GM18502 (cell line): ENCODE data around the gene TMPRSS11A.

Experiments
- ATAC-seq: cut with Tn5 transposase; IDR thresholded peaks from one replicate; pipeline ENCODE4 v1.9.1; 2021; ENCODE audit warnings: mild to moderate bottlenecking; ENCODE audit not compliant: unreplicated experiment, poor library complexity

Gene TMPRSS11A, protein sequence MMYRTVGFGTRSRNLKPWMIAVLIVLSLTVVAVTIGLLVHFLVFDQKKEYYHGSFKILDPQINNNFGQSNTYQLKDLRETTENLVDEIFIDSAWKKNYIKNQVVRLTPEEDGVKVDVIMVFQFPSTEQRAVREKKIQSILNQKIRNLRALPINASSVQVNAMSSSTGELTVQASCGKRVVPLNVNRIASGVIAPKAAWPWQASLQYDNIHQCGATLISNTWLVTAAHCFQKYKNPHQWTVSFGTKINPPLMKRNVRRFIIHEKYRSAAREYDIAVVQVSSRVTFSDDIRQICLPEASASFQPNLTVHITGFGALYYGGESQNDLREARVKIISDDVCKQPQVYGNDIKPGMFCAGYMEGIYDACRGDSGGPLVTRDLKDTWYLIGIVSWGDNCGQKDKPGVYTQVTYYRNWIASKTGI

DNA sequence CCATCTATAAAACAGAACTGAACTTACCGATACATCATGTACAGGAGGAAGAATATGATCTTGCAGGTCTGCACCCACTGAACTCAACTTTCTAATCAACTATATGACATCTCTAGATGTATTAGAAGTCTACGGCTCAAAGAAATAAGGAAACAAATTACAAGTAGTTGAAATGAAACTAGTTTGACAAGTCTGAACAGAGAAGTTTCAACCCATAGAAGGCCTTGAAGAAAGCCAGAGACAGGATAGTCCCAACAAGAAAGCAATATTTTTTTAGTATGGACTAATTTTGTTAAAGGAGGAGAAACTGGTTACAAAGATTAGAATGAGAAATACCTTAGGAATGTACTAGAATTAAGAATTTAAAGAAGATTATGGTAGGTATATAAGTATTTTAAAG, at the start of gene TMPRSS11A:
Gene TMPRSS11A, minus strand, starts transcription at position 138 of the 400 bp plus-strand sequence. Its CDS starts 100 bp downstream, at position 38.
- ATAC-seq, result no peak

GRCh38 chr4:68011684-68012083, 48.4 kb upstream of the TMPRSS11A start:
- ATAC-seq, result no peak

DNA sequence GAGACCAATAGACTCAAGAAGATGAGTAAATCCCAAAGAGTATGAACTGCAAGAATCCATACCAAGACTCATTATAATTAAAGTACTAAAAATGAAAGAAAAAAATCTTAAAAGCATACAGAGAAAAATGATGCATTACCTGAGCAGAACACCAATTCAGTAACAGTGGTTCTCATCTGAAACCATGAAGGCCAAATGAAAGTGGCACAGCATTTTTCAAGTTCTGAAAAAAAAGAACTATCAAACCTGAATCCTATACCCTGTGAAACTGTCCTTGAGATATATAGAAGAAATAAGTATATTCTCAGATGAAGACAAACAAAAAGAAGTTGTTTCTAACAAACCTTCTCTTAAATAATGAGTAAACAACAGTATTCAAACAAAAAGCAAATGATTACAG, 39.6 kb upstream of the TMPRSS11A start:
- no peak for ATAC-seq

DNA sequence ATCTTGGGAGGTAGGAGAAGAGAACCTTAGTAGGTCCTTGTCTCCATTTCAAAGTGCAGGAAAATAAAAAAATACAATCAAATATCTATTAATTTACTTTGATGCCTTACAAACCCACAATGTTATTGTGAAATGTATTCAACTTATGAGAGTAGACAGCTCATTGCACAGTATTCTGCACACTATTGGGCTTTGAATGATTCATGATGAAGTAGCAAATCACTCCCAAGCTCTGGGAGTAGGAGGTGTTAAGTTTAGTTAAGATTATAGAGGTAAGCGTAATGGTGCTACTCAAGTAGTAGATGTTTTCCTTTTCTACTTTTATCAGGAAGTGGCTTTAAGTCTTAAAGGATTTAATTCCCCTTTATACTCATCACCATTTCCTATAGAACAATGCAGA, 32.8 kb upstream of the TMPRSS11A start:
- ATAC-seq, result no peak

- no peak for ATAC-seq
Observed at GRCh38 chr4:67988991-67989390, 25.7 kb upstream of the TMPRSS11A start.

GRCh38 chr4:67983333-67983732, 20.0 kb upstream of the TMPRSS11A start:
- no peak for ATAC-seq

GRCh38 chr4:67980512-67980911, 17.2 kb upstream of the TMPRSS11A start:
- no peak for ATAC-seq

GRCh38 chr4:67973608-67974007, 10.3 kb upstream of the TMPRSS11A start:
- ATAC-seq, result no peak

DNA sequence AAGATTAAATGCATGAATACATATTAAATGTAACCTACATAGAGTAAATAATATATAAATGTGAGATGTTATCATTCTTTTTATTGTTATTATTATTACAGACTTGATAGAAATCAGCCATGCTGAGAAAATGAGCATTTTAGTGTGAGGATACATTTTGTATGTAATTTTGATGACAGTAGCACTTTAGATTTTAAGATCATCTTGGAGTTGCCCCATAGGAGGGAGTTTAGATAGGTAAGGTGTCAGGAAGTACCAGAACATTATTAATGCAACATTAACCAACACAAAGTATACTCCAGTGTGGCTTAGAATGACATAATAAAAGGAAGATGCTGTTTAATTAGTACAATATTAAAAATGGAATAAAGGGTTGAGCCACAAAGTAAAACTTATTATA, 8.4 kb downstream of the TMPRSS11A start:
- no peak for ATAC-seq

- ATAC-seq, result no peak
Observed at GRCh38 chr4:67941074-67941473, 22.2 kb downstream of the TMPRSS11A start.

DNA sequence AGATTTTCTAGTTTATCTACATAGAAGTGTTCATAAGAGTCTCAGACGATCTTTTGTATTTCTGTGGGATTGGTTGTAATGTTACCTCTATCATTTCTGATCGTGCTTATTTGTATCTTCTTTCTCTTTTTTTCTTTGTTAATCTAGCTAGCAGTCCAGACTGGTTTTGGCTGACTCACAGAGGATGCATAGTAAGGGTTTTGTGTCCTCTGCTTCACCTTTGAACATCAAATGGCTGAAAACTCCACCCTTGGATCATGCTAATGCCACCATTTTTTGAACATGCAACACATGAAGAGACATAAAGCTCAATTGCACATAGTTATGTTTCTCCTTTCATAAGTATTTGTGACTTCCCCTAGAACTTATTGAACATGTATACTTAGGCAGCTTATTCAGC, 22.8 kb downstream of the TMPRSS11A start:
- no peak for ATAC-seq

GRCh38 chr4:67939195-67939594, 24.1 kb downstream of the TMPRSS11A start:
- no peak for ATAC-seq

DNA sequence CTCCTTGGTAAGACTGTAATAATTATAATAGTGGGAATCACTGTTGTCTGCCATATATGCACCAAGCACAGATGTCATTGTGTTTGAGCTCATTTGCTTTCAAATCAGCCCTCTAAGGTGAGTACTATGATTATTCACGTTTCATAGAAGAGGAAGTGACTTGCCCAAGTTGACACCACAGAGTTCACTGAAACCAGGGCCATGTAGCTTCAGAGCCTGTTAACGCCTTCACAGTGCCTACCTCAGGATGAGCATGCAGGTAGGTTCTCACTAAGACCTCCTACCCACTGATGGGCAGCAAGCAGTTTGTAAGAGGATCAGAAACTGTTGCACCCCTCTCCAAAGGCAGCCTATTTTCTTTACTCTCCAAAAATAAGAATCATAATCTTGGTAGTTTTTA, 27.4 kb downstream of the TMPRSS11A start:
- ATAC-seq, result no peak

DNA sequence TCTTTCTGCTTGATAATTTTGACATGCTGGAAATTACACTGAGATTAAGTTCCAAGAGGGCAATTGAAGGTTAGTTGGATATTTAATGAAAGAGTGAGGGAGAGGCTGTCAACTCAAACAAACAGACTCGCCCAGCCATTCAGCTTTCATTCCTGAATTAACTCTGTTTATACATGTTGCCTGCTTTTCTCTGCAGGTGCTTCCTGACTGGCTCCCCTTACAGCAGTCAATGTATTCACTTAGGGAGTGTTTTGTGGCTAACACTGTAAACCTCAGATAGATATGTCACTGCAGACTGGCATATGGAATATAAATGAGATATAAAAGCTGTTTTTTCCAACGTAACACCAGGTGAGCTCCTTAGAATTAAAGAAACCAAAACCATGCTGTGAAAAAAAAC, 28.7 kb downstream of the TMPRSS11A start:
- ATAC-seq, result no peak

GRCh38 chr4:67933755-67934154, 29.5 kb downstream of the TMPRSS11A start:
- ATAC-seq, result no peak

GRCh38 chr4:67933038-67933437, 30.3 kb downstream of the TMPRSS11A start:
- no peak for ATAC-seq

DNA sequence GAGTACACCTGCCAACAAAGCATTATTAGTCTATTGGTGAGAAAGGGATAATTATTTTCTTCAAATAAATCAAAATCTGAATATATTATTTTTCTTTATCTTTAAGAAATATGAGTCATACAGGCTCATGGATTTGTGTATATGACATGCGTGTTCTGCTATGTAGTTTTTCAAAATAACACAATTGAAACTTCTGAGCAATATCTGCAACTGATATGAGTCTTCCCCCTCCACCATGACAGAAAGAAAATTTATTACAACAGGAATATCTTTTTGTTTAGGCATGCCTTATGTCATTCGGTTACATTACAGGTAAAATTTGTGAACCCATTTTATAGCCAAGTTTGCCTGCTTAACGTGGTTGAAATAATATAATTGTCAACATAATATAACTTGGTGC, 32.0 kb downstream of the TMPRSS11A start:
- no peak for ATAC-seq

- no peak for ATAC-seq
Observed at GRCh38 chr4:67929426-67929825, 33.9 kb downstream of the TMPRSS11A start.

DNA sequence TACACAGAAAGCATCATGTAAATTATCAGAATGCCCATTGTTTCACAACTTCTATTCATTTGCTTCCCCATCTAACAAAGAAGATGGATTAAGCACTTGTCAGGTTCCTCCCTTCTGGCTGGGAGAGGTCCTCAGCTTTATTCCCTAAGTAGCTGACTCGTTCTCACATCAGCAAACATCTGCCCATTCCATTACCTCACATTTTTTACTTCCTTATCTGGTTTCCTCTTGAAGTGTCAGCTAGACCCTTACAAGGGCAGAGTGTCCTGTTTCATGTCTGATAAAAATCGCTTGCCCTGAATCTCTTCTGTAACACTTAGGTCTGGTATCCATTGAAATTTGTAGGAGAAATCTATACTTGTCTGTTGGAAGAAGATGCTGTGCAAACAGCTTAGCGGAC, 34.7 kb downstream of the TMPRSS11A start:
- ATAC-seq, result no peak

GRCh38 chr4:67927251-67927650, 36.0 kb downstream of the TMPRSS11A start:
- ATAC-seq, result no peak

GRCh38 chr4:67926485-67926884, 36.8 kb downstream of the TMPRSS11A start:
- ATAC-seq, result no peak

DNA sequence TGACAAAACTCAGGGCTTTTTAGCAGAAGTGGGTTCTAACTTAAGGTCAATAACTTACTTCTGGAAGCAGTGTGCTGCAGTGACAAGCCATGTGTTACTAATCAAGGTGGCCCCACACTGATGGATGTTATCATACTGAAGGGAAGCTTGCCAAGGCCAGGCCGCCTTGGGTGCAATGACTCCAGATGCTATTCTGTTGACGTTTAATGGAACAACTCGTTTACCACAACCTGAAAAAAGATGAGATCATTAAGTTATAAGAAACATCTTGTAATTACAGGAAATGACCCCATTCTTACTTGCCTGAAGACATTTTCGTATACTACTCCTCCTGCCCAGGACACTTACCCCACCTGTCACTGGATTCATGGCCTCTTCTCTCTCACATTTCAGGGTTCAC, 40.6 kb downstream of the TMPRSS11A start:
- no peak for ATAC-seq
